Stomach (tissue), 4 donors: ENCODE data around the gene PPP1R9B.

Experiments used
- EP300 ChIP-seq: sonication (generic); formaldehyde crosslinking; IDR thresholded peaks from one replicate; pipeline ENCODE4 v1.6.1; 2017; ENCODE audit warnings: antibody characterized with exemption
- POLR2A ChIP-seq, 4 donors: fragments of 450-650 bp; IDR thresholded peaks; one replicate each; pipeline ENCODE4 v1.6.1; 2016; ENCODE audit warnings: antibody characterized with exemption in 4 of 4, control low read depth in 2 of 4, mild to moderate bottlenecking in 1 of 4, moderate library complexity in 1 of 4
- POLR2AphosphoS5 ChIP-seq, 3 donors: sonication (generic); formaldehyde crosslinking; IDR thresholded peaks; one replicate each; pipeline ENCODE4 v1.6.1; 2016; ENCODE audit warnings: antibody characterized with exemption in 3 of 3
- TF ChIP-seq, protein P1 (sequence below), 7 experiments: fragments of 450-650 bp in 4 of 7; fragments of 200-600 bp in 3 of 7; sonication (generic) in 3 of 7; IDR thresholded peaks; one replicate each; pipeline ENCODE4 v1.5.1; 2016 to 2019; ENCODE audit warnings: antibody characterized with exemption in 7 of 7, control low read depth in 2 of 7, mild to moderate bottlenecking in 1 of 7

GRCh38 chr17:50143461-50144176, 6.9 kb downstream of the PPP1R9B start:
- TF ChIP-seq, protein P1, sequence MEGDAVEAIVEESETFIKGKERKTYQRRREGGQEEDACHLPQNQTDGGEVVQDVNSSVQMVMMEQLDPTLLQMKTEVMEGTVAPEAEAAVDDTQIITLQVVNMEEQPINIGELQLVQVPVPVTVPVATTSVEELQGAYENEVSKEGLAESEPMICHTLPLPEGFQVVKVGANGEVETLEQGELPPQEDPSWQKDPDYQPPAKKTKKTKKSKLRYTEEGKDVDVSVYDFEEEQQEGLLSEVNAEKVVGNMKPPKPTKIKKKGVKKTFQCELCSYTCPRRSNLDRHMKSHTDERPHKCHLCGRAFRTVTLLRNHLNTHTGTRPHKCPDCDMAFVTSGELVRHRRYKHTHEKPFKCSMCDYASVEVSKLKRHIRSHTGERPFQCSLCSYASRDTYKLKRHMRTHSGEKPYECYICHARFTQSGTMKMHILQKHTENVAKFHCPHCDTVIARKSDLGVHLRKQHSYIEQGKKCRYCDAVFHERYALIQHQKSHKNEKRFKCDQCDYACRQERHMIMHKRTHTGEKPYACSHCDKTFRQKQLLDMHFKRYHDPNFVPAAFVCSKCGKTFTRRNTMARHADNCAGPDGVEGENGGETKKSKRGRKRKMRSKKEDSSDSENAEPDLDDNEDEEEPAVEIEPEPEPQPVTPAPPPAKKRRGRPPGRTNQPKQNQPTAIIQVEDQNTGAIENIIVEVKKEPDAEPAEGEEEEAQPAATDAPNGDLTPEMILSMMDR (IDR thresholded peaks at IDR 0.05) = no peak
- TF ChIP-seq POLR2A (IDR thresholded peaks at IDR 0.05) = no peak
- no peak for TF ChIP-seq EP300
- TF ChIP-seq POLR2AphosphoS5 (IDR thresholded peaks at IDR 0.05) = no peak
